Stimulated activated CD8-positive, alpha-beta memory T cell treated with anti-CD3 and anti-CD28 coated beads, Interleukin-7, amount 100 ng/mL, for 1 hour (primary cell): ENCODE measurements around the gene PPP1R3F.
"Not testable (repeated sequence)": the region's sequence is repeated elsewhere in the genome, so short reads cannot be mapped to it uniquely, and the experiment has no call there.

ENCODE experiments used
- DNase-seq, 2 donors: peaks; one replicate each; pipeline ENCODE4 v3.0.0-alpha.2; 2020; ENCODE audit warnings: low read depth in 2 of 2

The PPP1R3F gene

GRCh38 chrX:49312176-49312575 lies 42.6 kb downstream of the PPP1R3F start:
- DNase-seq, result no peak

- DNase-seq, result no peak
These were observed 46.5 kb downstream of the PPP1R3F start for GRCh38 chrX:49316085-49316484.

- DNase-seq, result not testable (repeated sequence)
These were observed 52.1 kb downstream of the PPP1R3F start, which contains the start of gene GAGE12J for GRCh38 chrX:49321737-49322136. Gene GAGE12J, plus strand, starts transcription at chrX:49322037. Its CDS starts 1,157 bp downstream, at chrX:49323194.

- not testable (repeated sequence) for DNase-seq
These were observed 52.7 kb downstream of the PPP1R3F start for GRCh38 chrX:49322266-49322665.

GRCh38 chrX:49323735-49324134 lies 54.1 kb downstream of the PPP1R3F start:
- not testable (repeated sequence) for DNase-seq

- not testable (repeated sequence) for DNase-seq
These were observed 60.8 kb downstream of the PPP1R3F start for GRCh38 chrX:49330421-49330820.

GRCh38 chrX:49331282-49331681 lies 61.7 kb downstream of the PPP1R3F start, which contains the start of gene GAGE13:
Gene GAGE13, plus strand, starts transcription at chrX:49331582. Its CDS starts 1,156 bp downstream, at chrX:49332738.
- DNase-seq, result not testable (repeated sequence)

- not testable (repeated sequence) for DNase-seq
These were observed 62.2 kb downstream of the PPP1R3F start for GRCh38 chrX:49331841-49332240.
